HG03103 (cell line): ENCODE data around the gene TMTC1.

Experiments used
- ATAC-seq: cut with Tn5 transposase; IDR thresholded peaks from one replicate; pipeline ENCODE4 v1.9.1; 2021; ENCODE audit warnings: low read depth; ENCODE audit not compliant: unreplicated experiment

The TMTC1 gene

GRCh38 chr12:29714966-29715365 lies 68.8 kb downstream of the TMTC1 start:
- no peak for ATAC-seq

GRCh38 chr12:29713729-29714128 lies 70.0 kb downstream of the TMTC1 start:
- no peak for ATAC-seq

DNA sequence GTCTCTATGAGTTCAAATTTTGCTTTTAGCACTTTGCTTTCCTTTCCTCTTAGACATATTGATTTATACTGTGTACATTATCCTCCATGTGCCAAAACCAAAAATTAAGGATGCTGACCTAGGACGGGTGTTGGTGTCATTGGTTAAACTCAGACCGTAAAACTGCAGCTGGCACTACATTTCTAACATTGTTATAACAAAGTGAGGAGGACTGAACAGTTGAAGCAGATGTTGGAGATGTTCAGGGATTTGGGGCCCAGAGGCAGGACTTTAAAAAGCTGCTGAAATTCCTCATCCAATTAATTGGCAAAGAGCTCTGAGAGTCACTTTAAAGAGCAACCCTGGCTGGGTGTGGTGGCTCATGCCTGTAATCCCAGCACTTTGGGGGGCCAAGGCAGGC lies 72.4 kb downstream of the TMTC1 start:
- ATAC-seq: no peak

DNA sequence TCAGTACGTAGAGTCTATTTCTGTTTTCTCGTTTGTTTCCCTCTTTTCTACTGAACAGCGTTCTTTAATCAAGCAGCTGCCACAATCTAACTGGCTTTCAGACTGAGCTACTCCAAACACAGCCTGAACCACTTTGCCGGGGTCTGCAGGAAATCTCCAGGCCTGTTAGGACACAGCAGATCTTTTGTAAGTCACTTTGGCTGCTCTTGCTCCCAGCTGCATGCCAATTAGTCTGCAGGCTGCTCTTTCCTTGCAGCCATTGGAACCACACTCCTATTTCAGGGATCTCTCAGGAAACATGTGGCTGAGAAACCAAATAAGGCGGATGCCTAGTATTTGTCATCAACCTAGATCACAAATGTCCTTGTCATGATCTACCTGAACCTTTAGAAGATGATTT lies 73.6 kb downstream of the TMTC1 start:
- ATAC-seq: no peak

GRCh38 chr12:29709496-29710040 lies 74.2 kb downstream of the TMTC1 start:
- no peak for ATAC-seq

DNA sequence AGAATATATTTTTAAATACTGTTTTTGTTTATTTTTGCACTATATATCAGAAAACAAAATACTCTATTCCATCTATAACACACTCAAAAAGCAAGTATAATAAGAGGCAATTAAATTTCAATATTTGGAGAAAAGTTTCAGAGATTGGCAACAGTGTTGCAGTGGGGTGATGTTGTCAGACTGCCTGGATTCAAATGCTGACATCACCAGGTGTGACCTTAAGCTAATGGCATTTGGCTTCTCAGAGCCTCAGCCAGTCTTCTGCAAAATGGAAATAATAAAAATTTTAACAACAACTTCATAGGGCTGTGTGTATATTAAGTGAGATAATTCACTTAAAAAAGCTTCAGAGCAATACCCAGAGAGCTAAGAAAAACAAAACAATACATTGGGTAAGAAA lies 74.7 kb downstream of the TMTC1 start:
- no peak for ATAC-seq

GRCh38 chr12:29707846-29708245 lies 75.9 kb downstream of the TMTC1 start:
- ATAC-seq: no peak

DNA sequence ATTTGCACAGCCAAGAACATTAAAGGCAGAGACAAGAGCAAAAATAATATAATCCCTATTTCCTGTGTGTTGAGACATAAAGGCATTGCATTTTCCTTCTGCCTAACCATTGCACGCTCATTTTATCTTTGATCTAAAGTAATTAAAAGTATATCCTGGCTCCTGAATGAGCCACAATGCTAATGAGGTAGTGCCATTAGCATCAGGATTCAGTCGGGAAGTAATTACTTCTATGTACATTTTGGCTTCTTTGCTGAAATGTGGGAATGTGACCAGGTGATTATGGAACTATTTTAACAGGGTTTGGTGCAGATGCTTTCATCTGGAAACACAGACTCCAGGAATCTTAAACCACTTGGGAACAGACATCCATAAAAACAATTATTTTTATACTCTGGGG lies 77.4 kb downstream of the TMTC1 start:
- ATAC-seq: no peak

DNA sequence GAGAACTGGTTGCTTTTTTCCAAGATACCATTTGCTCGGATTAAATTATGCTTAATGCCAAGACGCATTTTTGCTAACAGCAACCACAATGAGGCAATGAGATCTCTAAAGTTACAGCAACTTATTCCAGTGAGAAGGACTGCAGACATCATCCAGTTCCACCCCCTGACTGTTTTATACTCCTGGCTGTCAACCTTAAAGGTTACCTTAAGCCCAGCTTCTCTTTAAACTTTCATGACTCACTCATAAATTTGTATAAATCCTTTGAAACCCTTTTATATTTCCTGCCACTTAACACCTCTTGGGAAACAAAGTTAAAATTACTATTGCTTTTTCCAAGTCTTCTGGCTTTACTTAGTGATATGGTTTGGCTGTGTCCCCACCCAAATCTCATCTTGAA lies 80.2 kb downstream of the TMTC1 start:
- ATAC-seq: no peak

GRCh38 chr12:29702972-29703371 lies 80.8 kb downstream of the TMTC1 start:
- ATAC-seq: no peak

GRCh38 chr12:29702222-29702621 lies 81.5 kb downstream of the TMTC1 start:
- ATAC-seq: no peak

- no peak for ATAC-seq
These were observed 82.8 kb downstream of the TMTC1 start for GRCh38 chr12:29700761-29701481.

DNA sequence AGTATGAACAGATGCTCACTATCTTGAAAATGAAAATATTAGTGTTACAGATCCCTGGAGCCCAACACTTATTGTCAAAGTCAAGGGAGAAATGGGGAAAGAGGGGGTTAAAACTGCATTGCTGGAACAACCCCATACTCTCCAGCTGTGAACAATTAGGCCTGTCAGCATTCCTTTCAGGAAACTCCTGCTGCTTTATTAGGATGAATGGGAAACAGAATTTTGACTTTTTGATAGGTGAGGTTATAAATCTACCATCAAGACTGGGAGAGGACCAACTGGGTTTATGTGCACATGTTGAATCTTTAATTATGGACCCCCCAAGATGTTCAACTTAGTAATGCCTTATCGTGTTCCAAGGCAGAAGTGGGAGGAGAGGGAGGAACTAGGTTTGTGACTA lies 85.0 kb downstream of the TMTC1 start:
- no peak for ATAC-seq

- ATAC-seq: no peak
These were observed 87.9 kb downstream of the TMTC1 start for GRCh38 chr12:29695800-29696199.

DNA sequence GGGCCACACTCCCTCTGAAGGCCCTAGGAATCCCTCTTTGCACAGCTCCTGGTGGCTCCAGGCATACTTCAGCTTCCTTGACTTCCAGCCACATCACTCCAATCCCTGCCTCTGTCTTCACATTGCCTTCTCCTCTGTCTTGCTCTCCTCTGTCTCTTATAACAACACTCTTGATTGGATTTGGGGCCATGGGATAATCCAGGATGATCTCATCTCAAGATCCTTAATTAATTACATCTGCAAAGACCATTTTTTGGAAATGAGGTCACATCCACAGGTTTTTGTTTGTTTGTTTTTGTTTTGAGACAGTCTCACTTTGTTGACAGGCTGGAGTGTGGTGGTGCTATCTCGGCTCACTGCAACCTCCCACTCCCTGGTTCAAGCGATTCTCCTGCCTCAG lies 88.7 kb downstream of the TMTC1 start:
- ATAC-seq: no peak

GRCh38 chr12:29694002-29694401 lies 89.7 kb downstream of the TMTC1 start:
- ATAC-seq: no peak

GRCh38 chr12:29692237-29692636 lies 91.5 kb downstream of the TMTC1 start:
- ATAC-seq: no peak

DNA sequence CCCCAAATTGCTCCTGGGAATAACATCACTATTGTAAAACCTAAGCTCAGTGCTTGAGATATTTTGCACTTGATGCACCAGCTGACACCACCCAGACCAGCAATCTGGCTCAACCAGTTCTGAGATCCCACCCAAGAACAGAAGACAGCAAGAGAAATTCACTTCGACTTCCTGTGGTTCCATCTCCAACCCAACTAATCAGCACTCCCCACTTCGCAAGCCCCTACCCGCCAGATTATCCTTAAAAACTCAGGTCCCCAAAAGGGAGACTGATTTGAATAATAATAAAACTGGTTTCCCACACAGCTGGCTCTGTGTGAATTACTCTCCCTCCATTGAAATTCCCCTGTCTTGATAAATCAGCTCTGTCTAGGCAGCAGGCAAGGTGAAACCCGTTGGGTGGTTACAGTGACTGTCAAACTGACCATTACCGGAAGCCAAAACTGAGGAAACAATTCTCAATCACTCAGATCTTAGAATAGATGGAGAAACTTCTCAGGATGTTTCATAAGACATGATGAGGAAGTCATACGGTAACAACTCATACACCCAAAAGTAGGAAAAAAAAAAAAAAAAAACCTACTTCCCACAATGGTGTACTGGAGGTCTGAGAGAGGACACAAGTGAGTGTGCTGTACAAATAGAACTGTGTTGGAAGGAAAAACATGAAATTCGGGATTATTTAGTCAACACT lies 92.4 kb downstream of the TMTC1 start:
- no peak for ATAC-seq

GRCh38 chr12:29690728-29691127 lies 93.0 kb downstream of the TMTC1 start:
- no peak for ATAC-seq

DNA sequence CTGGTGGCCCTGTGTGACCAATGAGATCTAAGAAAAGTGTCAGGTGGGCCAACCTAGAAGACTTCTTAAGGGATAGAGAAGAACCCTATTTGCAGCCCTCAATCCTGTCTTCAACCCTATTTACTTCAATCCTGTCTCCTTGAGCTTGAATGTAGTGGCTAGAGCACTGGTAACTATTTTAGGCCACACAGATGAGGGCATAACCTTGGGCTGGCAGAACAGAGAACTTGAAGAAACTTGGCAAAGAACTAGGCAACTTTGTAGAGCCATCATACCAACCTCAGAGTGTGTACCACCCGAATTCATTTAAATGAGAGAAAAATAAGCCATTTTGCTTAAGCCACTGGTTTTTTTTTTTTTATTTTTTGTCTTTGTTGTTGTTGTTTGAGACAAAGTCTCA lies 94.8 kb downstream of the TMTC1 start:
- ATAC-seq: no peak

GRCh38 chr12:29682088-29682487 lies 101.7 kb downstream of the TMTC1 start:
- ATAC-seq: no peak

DNA sequence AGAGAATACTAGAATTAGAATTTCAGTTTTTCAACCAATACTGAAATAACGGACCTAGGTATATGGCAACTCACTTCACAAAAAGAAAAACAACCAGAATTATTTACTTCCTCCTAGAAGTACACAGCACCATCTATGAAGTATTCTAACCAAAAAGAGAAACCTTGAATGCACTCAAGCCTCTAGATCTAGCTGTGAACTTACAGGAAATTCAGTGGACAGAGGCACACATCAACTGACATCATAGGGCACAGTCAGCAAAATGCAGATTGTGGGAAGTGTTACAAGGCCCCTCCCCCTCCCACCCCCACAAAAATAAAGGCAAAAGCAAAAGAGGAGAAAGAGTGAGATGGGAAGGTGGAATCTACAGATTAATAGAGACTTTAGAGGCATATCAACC lies 102.4 kb downstream of the TMTC1 start:
- no peak for ATAC-seq
